Thyroid gland (tissue), 4 donors: ENCODE data around the gene ZNF785. TPM values are rescaled to one million over a fixed set of nuclear protein-coding genes. Genes with fewer than 3 reads are reported as not detected.
A peak's percentile ranks its signal among the peaks of the same experiment; 100 is the strongest.

Experiments
- DNase-seq, 2 donors: peaks; one replicate each; pipeline ENCODE4 v3.0.0-alpha.2; 2019
- H3K27ac ChIP-seq, 3 donors: fragments of 200-600 bp; sonication (generic); 1 replicate in 2 of 3; 2 replicates in 1 of 3; pipeline ENCODE4 v1.5.1; 2016 to 2019; ENCODE audit warnings: mild to moderate bottlenecking in 1 of 3, moderate library complexity in 1 of 3
- H3K27me3 ChIP-seq: fragments of 200-600 bp; sonication (generic); one replicate; pipeline ENCODE4 v1.5.1; 2019
- H3K36me3 ChIP-seq, 2 donors: fragments of 200-600 bp; sonication (generic); one replicate each; pipeline ENCODE4 v1.5.1; 2016 to 2019
- H3K4me1 ChIP-seq, 2 donors: fragments of 200-600 bp; sonication (generic); one replicate each; pipeline ENCODE4 v1.5.1; 2017 to 2019
- H3K4me3 ChIP-seq, 3 donors: fragments of 200-600 bp; sonication (generic); replicated peaks in 1 of 3; 1 replicate in 2 of 3; 2 replicates in 1 of 3; pipeline ENCODE4 v1.5.1; 2016; ENCODE audit warnings: mild to moderate bottlenecking in 1 of 3
- H3K9me3 ChIP-seq: fragments of 200-600 bp; sonication (generic); one replicate; pipeline ENCODE4 v1.5.1; 2017
- POLR2A ChIP-seq, 2 donors: fragments of 450-650 bp; IDR thresholded peaks; one replicate each; pipeline ENCODE4 v1.6.1; 2017; ENCODE audit warnings: antibody characterized with exemption in 2 of 2, mild to moderate bottlenecking in 2 of 2, moderate library complexity in 1 of 2
- WGBS, 2 donors: methylation state at CpG; one replicate each; pipeline ENCODE4 v1.1.5; 2017; 5-methylcytosine and 5-hydroxymethylcytosine counted together
- intact Hi-C: fragments of 100-400 bp; cut with DNase I; formaldehyde crosslinking; loops from one replicate; pipeline ENCODE4 v1.15.1; 2023
- total RNA-seq, 4 donors: library from RNA; depleted of rRNA; stranded (reverse); fragments of >200 nt; gene quantifications; one replicate each; pipeline ENCODE4 v1.2.3, GENCODE V29; 2016
- TF ChIP-seq, protein P1 (sequence below), 6 experiments: fragments of 200-600 bp in 3 of 6; fragments of 450-650 bp in 3 of 6; sonication (generic) in 3 of 6; IDR thresholded peaks; one replicate each; pipeline ENCODE4 v1.5.1; 2016 to 2019; ENCODE audit warnings: antibody characterized with exemption in 6 of 6, mild to moderate bottlenecking in 2 of 6, inconsistent platforms in 1 of 6, moderate library complexity in 1 of 6

The ZNF785 gene
- total RNA-seq, 4 donors from 2014 or later: 10.3 to 16.9 (median 12.4) TPM

DNA sequence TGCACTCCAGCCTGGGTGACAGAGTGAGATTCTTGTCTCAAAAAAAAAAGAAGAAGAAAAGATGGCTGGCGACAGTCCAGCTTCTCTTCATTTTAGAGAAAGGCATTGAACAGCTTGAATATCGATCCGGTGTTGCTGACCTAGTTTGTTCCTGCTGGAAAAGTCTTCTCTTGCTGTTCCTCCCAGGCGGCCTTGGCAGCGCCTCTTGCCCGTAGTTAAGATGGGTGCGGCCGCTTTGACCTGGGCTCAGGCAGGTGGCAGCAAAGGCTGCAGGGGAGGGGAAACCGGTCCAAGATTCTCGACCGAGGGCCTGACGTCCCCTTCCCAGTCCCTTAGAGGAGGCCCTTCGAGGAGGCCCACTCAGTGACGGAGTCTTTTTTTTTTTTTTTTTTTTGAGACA lies 23.5 kb downstream of the ZNF785 start:
- H3K9me3 ChIP-seq: no peaks in the 10 kb centered on the region
- no peak for DNase-seq
- intact Hi-C loops: no loop called here
- H3K4me1 ChIP-seq: peaks cover 10 to 12% of the 10 kb centered on the region in 2 donors
- 93 to 96% methylated on average over 14 of the region's 14 CpGs for WGBS, 2 donors
- H3K4me3 ChIP-seq: peak overlapping the region in 1 of 3 donors; percentile 37
- H3K36me3 ChIP-seq: no peaks in the 10 kb centered on the region
- TF ChIP-seq, protein P1, sequence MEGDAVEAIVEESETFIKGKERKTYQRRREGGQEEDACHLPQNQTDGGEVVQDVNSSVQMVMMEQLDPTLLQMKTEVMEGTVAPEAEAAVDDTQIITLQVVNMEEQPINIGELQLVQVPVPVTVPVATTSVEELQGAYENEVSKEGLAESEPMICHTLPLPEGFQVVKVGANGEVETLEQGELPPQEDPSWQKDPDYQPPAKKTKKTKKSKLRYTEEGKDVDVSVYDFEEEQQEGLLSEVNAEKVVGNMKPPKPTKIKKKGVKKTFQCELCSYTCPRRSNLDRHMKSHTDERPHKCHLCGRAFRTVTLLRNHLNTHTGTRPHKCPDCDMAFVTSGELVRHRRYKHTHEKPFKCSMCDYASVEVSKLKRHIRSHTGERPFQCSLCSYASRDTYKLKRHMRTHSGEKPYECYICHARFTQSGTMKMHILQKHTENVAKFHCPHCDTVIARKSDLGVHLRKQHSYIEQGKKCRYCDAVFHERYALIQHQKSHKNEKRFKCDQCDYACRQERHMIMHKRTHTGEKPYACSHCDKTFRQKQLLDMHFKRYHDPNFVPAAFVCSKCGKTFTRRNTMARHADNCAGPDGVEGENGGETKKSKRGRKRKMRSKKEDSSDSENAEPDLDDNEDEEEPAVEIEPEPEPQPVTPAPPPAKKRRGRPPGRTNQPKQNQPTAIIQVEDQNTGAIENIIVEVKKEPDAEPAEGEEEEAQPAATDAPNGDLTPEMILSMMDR (IDR thresholded peaks at IDR 0.05): no peak
- no peak for TF ChIP-seq POLR2A (IDR thresholded peaks at IDR 0.05)
- H3K27me3 ChIP-seq: no peaks in the 10 kb centered on the region
- H3K27ac ChIP-seq: peak overlapping the region in 1 of 3 donors; percentile 65

DNA sequence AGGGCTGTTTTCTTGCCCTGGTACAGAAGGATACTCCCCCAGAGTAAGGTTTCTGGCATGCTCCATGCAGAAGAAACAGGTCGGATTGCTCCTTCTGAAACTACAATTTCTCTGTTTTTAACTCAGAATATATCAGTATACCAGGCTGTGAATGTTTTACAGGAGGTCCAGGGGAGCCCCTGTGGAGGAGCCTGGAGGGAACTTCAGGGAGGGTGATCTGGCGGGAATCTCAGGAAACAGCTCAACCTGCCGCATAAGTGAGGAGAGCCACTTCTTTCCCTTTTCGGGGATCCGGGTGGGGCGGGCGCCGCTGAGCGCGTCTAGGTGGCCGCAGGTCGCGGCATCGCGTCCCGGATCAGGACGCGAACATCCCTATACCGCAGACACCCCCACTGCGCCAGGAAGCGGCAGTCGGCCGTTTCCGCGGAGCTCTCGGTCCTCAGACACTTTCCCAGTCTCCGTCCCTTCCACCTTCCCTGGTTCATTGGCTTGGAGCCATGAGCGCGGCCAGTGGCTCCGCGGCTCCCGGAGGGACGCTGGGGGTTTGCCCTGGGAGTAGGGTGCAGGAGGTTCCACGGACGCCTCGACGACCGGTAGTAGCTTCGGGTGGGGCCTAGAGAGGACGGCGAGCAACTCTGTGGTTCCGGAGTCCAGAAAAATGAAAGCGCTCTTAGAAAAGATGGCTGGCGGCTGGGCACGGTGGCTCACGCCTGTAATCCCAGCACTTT lies 24.2 kb downstream of the ZNF785 start:
- DNase-seq: peak; percentile 40 to 52
- Histone ChIP-seq H3K9me3 (no peaks in the 10 kb centered on the region), H3K4me1 (peaks cover 11 to 16% of the 10 kb centered on the region in 2 donors), H3K4me3 (peak overlapping the region in 2 of 3 donors; percentile 33 to 37), H3K27me3 (no peaks in the 10 kb centered on the region), H3K36me3 (no peaks in the 10 kb centered on the region), H3K27ac (peak overlapping the region; percentile 49 to 65 (median 62))
- no peak for TF ChIP-seq POLR2A (IDR thresholded peaks at IDR 0.05)
- TF ChIP-seq, protein P1 (IDR thresholded peaks at IDR 0.05): no peak
- 17 to 18% methylated on average over 25 to 46 of the region's 46 CpGs for WGBS, 2 donors
- intact Hi-C loops: no loop called here

DNA sequence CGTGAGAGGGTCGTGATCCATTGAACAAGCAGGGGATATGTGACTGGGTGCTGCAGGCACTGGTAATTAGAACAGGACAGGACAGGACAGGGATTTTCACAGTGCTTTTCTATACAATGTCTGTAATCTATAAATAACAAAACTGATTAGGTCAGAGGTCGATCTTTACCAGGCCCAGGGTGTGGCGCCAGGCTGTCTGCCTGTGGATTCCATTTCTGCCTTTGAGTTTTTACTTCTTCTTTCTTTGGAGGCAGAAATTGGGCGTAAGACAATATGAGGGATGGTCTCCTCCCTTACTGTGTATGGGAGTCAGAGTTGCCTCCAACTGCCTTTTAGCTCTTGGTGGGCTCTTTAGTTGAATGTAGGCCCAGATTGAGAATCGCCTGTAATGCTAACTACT lies 25.8 kb downstream of the ZNF785 start:
- H3K4me1 ChIP-seq: peaks cover 11 to 16% of the 10 kb centered on the region in 2 donors
- 91 to 95% methylated on average over 6 of the region's 6 CpGs for WGBS, 2 donors
- TF ChIP-seq, protein P1 (IDR thresholded peaks at IDR 0.05): no peak
- no peak for TF ChIP-seq POLR2A (IDR thresholded peaks at IDR 0.05)
- H3K27ac ChIP-seq: no peak overlapping the region
- intact Hi-C loops: no loop called here
- H3K27me3 ChIP-seq: no peaks in the 10 kb centered on the region
- H3K4me3 ChIP-seq: no peak overlapping the region
- DNase-seq: no peak
- H3K36me3 ChIP-seq: peaks cover 11% of the 10 kb centered on the region in 2 donors
- no peaks in the 10 kb centered on the region for H3K9me3 ChIP-seq

DNA sequence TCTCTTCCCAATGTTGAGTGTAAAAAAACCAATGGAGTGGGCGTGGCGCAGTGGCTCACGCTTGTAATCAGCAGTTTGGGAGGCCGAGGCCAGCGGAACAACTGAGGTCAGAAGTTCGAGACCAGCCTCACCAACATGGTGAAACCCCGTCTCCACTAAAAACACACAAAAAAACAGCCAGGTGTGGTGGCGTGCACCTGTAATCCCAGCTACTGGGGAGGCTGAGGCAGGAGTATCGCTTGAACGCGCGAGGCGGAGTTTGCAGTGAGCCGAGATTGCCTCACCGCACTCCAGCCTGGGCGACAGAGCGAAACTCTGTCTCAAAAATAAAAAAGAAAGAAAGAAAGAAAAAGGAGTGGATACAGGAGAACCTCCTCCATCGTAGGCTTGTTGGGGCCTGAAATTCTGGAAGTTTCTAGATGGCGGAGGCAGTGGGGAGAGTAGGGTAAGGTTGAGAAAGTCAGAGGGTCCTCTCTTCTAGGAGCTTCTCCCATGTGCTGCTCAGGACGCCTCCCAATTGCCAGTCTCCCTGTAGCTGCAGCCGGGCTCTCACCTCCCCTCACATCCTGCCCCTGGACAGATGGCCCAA lies 26.6 kb downstream of the ZNF785 start:
- peaks cover 11% of the 10 kb centered on the region in 2 donors for H3K36me3 ChIP-seq
- peaks cover 11 to 16% of the 10 kb centered on the region in 2 donors for H3K4me1 ChIP-seq
- no peaks in the 10 kb centered on the region for H3K27me3 ChIP-seq
- H3K27ac ChIP-seq: peak overlapping the region in 2 of 3 donors; percentile 37 to 42
- TF ChIP-seq, protein P1 (IDR thresholded peaks at IDR 0.05): no peak
- TF ChIP-seq POLR2A (IDR thresholded peaks at IDR 0.05): no peak
- no peak for DNase-seq
- H3K9me3 ChIP-seq: no peaks in the 10 kb centered on the region
- H3K4me3 ChIP-seq: no peak overlapping the region
- WGBS, 2 donors: 88 to 90% methylated on average over 21 of the region's 21 CpGs
- intact Hi-C loops: no loop called here
